GM23248 (cell line): ENCODE measurements around the gene HSPA5. TPM values are rescaled to one million over a fixed set of nuclear protein-coding genes. Genes with fewer than 3 reads are reported as not detected.

Experiments used
- DNase-seq: peaks from one replicate; pipeline ENCODE4 v3.0.0-alpha.2; 2015
- H2AFZ ChIP-seq: fragments of 200-600 bp; sonication (generic); 2 replicates; pipeline ENCODE4 v1.6.1; 2016; ENCODE audit warnings: antibody characterized with exemption
- H3F3A ChIP-seq: fragments of 200-600 bp; sonication (generic); 2 replicates; pipeline ENCODE4 v1.6.1; 2016; ENCODE audit warnings: mild to moderate bottlenecking, antibody characterized with exemption, mixed run types; ENCODE audit not compliant: insufficient read depth
- H3K27ac ChIP-seq: fragments of 200-600 bp; sonication (generic); 2 replicates; pipeline ENCODE4 v1.5.1; 2016; ENCODE audit warnings: mild to moderate bottlenecking
- H3K27me3 ChIP-seq: fragments of 200-600 bp; sonication (generic); replicated peaks from 2 replicates; pipeline ENCODE4 v1.6.1; 2016; ENCODE audit warnings: mild to moderate bottlenecking; ENCODE audit not compliant: insufficient read depth
- H3K36me3 ChIP-seq: fragments of 200-600 bp; sonication (generic); 2 replicates; pipeline ENCODE4 v1.6.1; 2016; ENCODE audit warnings: low read depth, mild to moderate bottlenecking
- H3K4me1 ChIP-seq: fragments of 200-600 bp; sonication (generic); 2 replicates; pipeline ENCODE4 v1.6.1; 2016; ENCODE audit warnings: mild to moderate bottlenecking; ENCODE audit not compliant: insufficient read depth
- H3K4me2 ChIP-seq: fragments of 200-600 bp; sonication (generic); one replicate; pipeline ENCODE4 v1.6.1; 2016; ENCODE audit warnings: mild to moderate bottlenecking; ENCODE audit not compliant: unreplicated experiment
- H3K4me3 ChIP-seq: fragments of 200-600 bp; sonication (generic); 2 replicates; pipeline ENCODE4 v1.5.1; 2016; ENCODE audit warnings: mild to moderate bottlenecking
- H3K79me2 ChIP-seq: fragments of 200-600 bp; sonication (generic); 2 replicates; pipeline ENCODE4 v1.6.1; 2016; ENCODE audit warnings: mild to moderate bottlenecking; ENCODE audit not compliant: insufficient read depth
- H3K9ac ChIP-seq: fragments of 200-600 bp; sonication (generic); 2 replicates; pipeline ENCODE4 v1.6.1; 2016; ENCODE audit warnings: mild to moderate bottlenecking
- H3K9me2 ChIP-seq: fragments of 200-600 bp; sonication (generic); 2 replicates; pipeline ENCODE4 v1.6.1; 2016; ENCODE audit warnings: mixed run types, mild to moderate bottlenecking, moderate library complexity; ENCODE audit not compliant: insufficient read depth
- H3K9me3 ChIP-seq: fragments of 200-600 bp; sonication (generic); one replicate; pipeline ENCODE4 v1.6.1; 2017; ENCODE audit warnings: low read depth
- H4K20me1 ChIP-seq: fragments of 200-600 bp; sonication (generic); 2 replicates; pipeline ENCODE4 v1.6.0; 2016; ENCODE audit not compliant: insufficient read depth
- EZH2 ChIP-seq: fragments of 200-600 bp; sonication (generic); IDR thresholded peaks from 2 replicates; pipeline ENCODE4 v1.6.1; 2018; ENCODE audit warnings: antibody characterized with exemption, mild to moderate bottlenecking; ENCODE audit not compliant: insufficient read depth, poor library complexity, severe bottlenecking
- EZH2phosphoT487 ChIP-seq: fragments of 200-600 bp; sonication (generic); IDR thresholded peaks from 2 replicates; pipeline ENCODE4 v1.6.1; 2018; ENCODE audit warnings: antibody characterized with exemption, moderate library complexity, mild to moderate bottlenecking, low read depth; ENCODE audit not compliant: insufficient read depth
- WGBS, 2 experiments: methylation state at CpG; one replicate each; pipeline ENCODE4 v1.1.6; 2015 to 2017; ENCODE audit warnings: low lambda C conversion rate in 2 of 2, low coverage in 1 of 2; ENCODE audit errors: missing lambda C conversion rate in 2 of 2; 5-methylcytosine and 5-hydroxymethylcytosine counted together
- in situ Hi-C: fragments of 300-500 bp; cut with MboI; formaldehyde crosslinking; loops from 2 replicates; pipeline ENCODE4 v1.15.0; 2020
- polyA plus RNA-seq: library from polyadenylated mRNA; unstranded; fragments of >200 nt; fragmentation: Nextera tagmentation; extraction: Ambion mirVana; gene quantifications from 2 replicates; pipeline ENCODE4 v1.2.1, GENCODE V29; 2016
- total RNA-seq: library from RNA; depleted of rRNA; stranded (reverse); fragments of >200 nt; shearing (Covaris generic); gene quantifications from 2 replicates; pipeline ENCODE4 v1.2.3, GENCODE V29; 2014

HSPA5 gene
- total and polyA plus RNA-seq, 2 experiments from 2014 or later, result 76.5 to 481 TPM

- no peak overlapping the region for H3K4me3 ChIP-seq
- no peaks in the 10 kb centered on the region for H3K27me3 ChIP-seq
- no peak overlapping the region for H3K4me2 ChIP-seq
- no peaks in the 10 kb centered on the region for H3K9me3 ChIP-seq
- no peak for DNase-seq
- in situ Hi-C loops, result no loop called here
- no peaks in the 10 kb centered on the region for H3K36me3 ChIP-seq
- H4K20me1 ChIP-seq, result no peaks in the 10 kb centered on the region
- no peak overlapping the region for H3K27ac ChIP-seq
- H3F3A ChIP-seq, result no peaks in the 10 kb centered on the region
- H3K4me1 ChIP-seq, result peaks cover 4% of the 10 kb centered on the region; the same call in 1 of the 2 replicates
- H2AFZ ChIP-seq, result peak overlapping the region; percentile 79
- TF ChIP-seq EZH2phosphoT487, result no peak
- TF ChIP-seq EZH2, result no peak
- H3K9me2 ChIP-seq, result no peaks in the 10 kb centered on the region
- no peak overlapping the region for H3K9ac ChIP-seq
- H3K79me2 ChIP-seq, result peaks cover 40% of the 10 kb centered on the region
Observed at GRCh38 chr9:125260561-125260960, 19.4 kb upstream of the HSPA5 start.

- in situ Hi-C loops, result no loop called here
- H4K20me1 ChIP-seq, result no peaks in the 10 kb centered on the region
Observed at GRCh38 chr9:125258832-125259534, 17.8 kb upstream of the HSPA5 start.

GRCh38 chr9:125258160-125258785, 17.1 kb upstream of the HSPA5 start:
- no peaks in the 10 kb centered on the region for H3K36me3 ChIP-seq
- in situ Hi-C loops, result no loop called here

More at GRCh38 chr9:125258832-125259534, 17.8 kb upstream of the HSPA5 start:
- WGBS, 2 experiments, result 53% methylated on average over 2 of the region's 2 CpGs
- Histone ChIP-seq H3K27me3 (no peaks in the 10 kb centered on the region), H2AFZ (no peak overlapping the region), H3K9ac (no peak overlapping the region), H3K4me2 (no peak overlapping the region), H3K4me3 (no peak overlapping the region), H3K9me2 (no peaks in the 10 kb centered on the region), H3F3A (no peaks in the 10 kb centered on the region), H3K9me3 (no peaks in the 10 kb centered on the region), H3K27ac (no peak overlapping the region), H3K4me1 (peaks cover 4% of the 10 kb centered on the region; the same call in 1 of the 2 replicates), H3K79me2 (peaks cover 24% of the 10 kb centered on the region), H3K36me3 (no peaks in the 10 kb centered on the region)
- no peak for DNase-seq
- TF ChIP-seq EZH2phosphoT487 (no peak), EZH2 (no peak)

GRCh38 chr9:125255781-125256391, 14.7 kb upstream of the HSPA5 start:
- TF ChIP-seq EZH2 (no peak), EZH2phosphoT487 (no peak)
- no peaks in the 10 kb centered on the region for H3F3A ChIP-seq
- no peak overlapping the region for H3K4me2 ChIP-seq
- no peaks in the 10 kb centered on the region for H3K9me3 ChIP-seq
- DNase-seq, result no peak
- H3K27ac ChIP-seq, result no peak overlapping the region
- no peaks in the 10 kb centered on the region for H3K9me2 ChIP-seq
- H3K9ac ChIP-seq, result no peak overlapping the region
- H2AFZ ChIP-seq, result no peak overlapping the region
- WGBS, 2 experiments, result 29 to 35% methylated on average over 2 of the region's 2 CpGs
- no peaks in the 10 kb centered on the region for H3K36me3 ChIP-seq
- no peaks in the 10 kb centered on the region for H3K4me1 ChIP-seq
- no peaks in the 10 kb centered on the region for H3K27me3 ChIP-seq
- no peak overlapping the region for H3K4me3 ChIP-seq
- no peaks in the 10 kb centered on the region for H4K20me1 ChIP-seq
- in situ Hi-C loops, result no loop called here
- no peaks in the 10 kb centered on the region for H3K79me2 ChIP-seq

More at GRCh38 chr9:125258160-125258785, 17.1 kb upstream of the HSPA5 start:
- H3F3A ChIP-seq, result no peaks in the 10 kb centered on the region
- H3K9ac ChIP-seq, result no peak overlapping the region
- DNase-seq, result no peak
- H3K27me3 ChIP-seq, result no peaks in the 10 kb centered on the region
- H3K4me3 ChIP-seq, result no peak overlapping the region
- no peak overlapping the region for H2AFZ ChIP-seq
- H3K4me2 ChIP-seq, result no peak overlapping the region
- H3K9me2 ChIP-seq, result no peaks in the 10 kb centered on the region
- no peaks in the 10 kb centered on the region for H4K20me1 ChIP-seq
- peaks cover 17% of the 10 kb centered on the region for H3K79me2 ChIP-seq
- WGBS, 2 experiments, result 91 to 92% methylated on average over 6 of the region's 6 CpGs
- TF ChIP-seq EZH2phosphoT487 (no peak), EZH2 (no peak)
- no peak overlapping the region for H3K27ac ChIP-seq
- H3K9me3 ChIP-seq, result no peaks in the 10 kb centered on the region
- peaks cover 4% of the 10 kb centered on the region; the same call in 1 of the 2 replicates for H3K4me1 ChIP-seq
